HEK293 (cell line): Measurements from ENCODE around the gene NKPD1.

Experiments
- RBAK ChIP-seq: fragments of 450-650 bp; formaldehyde crosslinking; IDR thresholded peaks from 2 replicates; pipeline ENCODE4 v1.5.1; 2016; ENCODE audit warnings: missing biosample characterization, missing genetic modification characterization
- YY1 ChIP-seq: fragments of 450-650 bp; formaldehyde crosslinking; IDR thresholded peaks from 2 replicates; pipeline ENCODE4 v1.5.1; 2018; ENCODE audit warnings: missing biosample characterization, missing genetic modification characterization
- ZNF548 ChIP-seq: fragments of 450-650 bp; formaldehyde crosslinking; IDR thresholded peaks from 2 replicates; pipeline ENCODE4 v1.5.1; 2016; ENCODE audit warnings: missing biosample characterization, missing genetic modification characterization
- ZNF785 ChIP-seq: fragments of 450-650 bp; formaldehyde crosslinking; IDR thresholded peaks from 2 replicates; pipeline ENCODE4 v1.5.1; 2016; ENCODE audit warnings: missing biosample characterization, missing genetic modification characterization
- TF ChIP-seq, protein P1 (sequence below): fragments of 450-650 bp; formaldehyde crosslinking; IDR thresholded peaks from 2 replicates; pipeline ENCODE4 v1.5.1; 2016; ENCODE audit warnings: missing biosample characterization, missing genetic modification characterization
- TF ChIP-seq, protein P2 (sequence below): fragments of 450-650 bp; formaldehyde crosslinking; IDR thresholded peaks from 2 replicates; pipeline ENCODE4 v1.5.1; 2016; ENCODE audit warnings: missing biosample characterization, missing genetic modification characterization

DNA sequence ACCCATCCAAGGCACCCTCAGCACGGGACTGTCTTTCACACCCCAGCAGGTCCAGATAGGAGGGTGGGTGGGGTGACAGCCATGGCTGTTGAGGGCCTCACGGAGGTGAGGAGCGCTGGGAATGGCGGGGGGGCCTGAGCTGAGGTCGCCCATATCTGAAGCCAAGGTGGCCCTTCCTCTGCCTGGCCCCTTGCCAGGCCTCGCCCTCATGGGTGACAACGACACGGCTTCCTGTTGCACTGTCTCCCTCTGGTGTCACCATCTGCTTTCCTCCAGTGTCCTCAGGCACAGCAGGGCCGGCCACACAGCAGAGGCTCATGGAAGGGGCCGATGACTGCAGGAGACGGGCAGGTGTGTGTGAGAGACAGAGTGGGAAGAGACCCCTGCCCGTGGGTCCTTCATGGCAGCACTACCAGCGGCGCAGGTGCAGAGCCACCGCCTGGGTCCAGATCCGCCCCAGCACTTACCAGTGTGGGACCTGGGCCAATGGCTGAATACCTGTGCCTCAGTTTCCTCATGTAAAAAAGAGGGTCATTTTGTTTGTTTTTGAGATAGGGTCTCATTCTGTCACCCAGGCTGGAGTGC is 8.1 kb upstream of the NKPD1 start:
- TF ChIP-seq ZNF548 (no peak), ZNF785 (tag by site-specific recombination) (no peak), YY1 (no peak), RBAK (no peak)
- TF ChIP-seq, protein P1, sequence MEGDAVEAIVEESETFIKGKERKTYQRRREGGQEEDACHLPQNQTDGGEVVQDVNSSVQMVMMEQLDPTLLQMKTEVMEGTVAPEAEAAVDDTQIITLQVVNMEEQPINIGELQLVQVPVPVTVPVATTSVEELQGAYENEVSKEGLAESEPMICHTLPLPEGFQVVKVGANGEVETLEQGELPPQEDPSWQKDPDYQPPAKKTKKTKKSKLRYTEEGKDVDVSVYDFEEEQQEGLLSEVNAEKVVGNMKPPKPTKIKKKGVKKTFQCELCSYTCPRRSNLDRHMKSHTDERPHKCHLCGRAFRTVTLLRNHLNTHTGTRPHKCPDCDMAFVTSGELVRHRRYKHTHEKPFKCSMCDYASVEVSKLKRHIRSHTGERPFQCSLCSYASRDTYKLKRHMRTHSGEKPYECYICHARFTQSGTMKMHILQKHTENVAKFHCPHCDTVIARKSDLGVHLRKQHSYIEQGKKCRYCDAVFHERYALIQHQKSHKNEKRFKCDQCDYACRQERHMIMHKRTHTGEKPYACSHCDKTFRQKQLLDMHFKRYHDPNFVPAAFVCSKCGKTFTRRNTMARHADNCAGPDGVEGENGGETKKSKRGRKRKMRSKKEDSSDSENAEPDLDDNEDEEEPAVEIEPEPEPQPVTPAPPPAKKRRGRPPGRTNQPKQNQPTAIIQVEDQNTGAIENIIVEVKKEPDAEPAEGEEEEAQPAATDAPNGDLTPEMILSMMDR = 0 out of 2 replicates have a peak, but pooled peaks have one; percentile 19
- TF ChIP-seq, protein P2, sequence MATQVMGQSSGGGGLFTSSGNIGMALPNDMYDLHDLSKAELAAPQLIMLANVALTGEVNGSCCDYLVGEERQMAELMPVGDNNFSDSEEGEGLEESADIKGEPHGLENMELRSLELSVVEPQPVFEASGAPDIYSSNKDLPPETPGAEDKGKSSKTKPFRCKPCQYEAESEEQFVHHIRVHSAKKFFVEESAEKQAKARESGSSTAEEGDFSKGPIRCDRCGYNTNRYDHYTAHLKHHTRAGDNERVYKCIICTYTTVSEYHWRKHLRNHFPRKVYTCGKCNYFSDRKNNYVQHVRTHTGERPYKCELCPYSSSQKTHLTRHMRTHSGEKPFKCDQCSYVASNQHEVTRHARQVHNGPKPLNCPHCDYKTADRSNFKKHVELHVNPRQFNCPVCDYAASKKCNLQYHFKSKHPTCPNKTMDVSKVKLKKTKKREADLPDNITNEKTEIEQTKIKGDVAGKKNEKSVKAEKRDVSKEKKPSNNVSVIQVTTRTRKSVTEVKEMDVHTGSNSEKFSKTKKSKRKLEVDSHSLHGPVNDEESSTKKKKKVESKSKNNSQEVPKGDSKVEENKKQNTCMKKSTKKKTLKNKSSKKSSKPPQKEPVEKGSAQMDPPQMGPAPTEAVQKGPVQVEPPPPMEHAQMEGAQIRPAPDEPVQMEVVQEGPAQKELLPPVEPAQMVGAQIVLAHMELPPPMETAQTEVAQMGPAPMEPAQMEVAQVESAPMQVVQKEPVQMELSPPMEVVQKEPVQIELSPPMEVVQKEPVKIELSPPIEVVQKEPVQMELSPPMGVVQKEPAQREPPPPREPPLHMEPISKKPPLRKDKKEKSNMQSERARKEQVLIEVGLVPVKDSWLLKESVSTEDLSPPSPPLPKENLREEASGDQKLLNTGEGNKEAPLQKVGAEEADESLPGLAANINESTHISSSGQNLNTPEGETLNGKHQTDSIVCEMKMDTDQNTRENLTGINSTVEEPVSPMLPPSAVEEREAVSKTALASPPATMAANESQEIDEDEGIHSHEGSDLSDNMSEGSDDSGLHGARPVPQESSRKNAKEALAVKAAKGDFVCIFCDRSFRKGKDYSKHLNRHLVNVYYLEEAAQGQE (tag by site-specific recombination) = no peak
